Measurements from ENCODE around the gene MT1A. TPM values are rescaled to one million over a fixed set of nuclear protein-coding genes. Genes with fewer than 3 reads are reported as not detected.

MT1A gene
- total RNA-seq, 6 experiments from 2014 or later: 0.50 to 1.5 TPM; not detected in 4

DNA sequence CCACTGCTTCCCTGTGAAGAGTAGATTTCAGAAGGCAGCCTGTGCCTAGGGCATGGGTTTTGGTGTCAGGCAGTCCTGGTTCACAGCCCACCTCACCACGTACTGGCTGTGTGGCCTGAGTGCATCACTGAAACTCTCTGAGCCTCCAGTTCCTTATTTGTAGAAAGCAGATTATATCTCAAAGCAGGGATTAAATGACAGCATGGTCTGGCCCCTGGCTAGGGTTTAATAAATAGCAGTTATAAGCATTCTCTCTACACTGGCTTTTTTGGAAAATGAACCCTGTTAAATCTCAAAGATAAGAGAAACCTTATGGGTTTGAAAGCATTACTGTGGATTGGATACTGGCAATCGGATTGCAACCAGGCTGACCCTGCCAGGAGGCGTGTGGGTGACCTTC, 8.9 kb upstream of the MT1A start:
- Mint-ChIP-seq H3K36me3 (ENCODE audit: low read depth) (peaks cover 18% of the 10 kb centered on the region; the same call in 1 of the 2 replicates), H3K4me1 (ENCODE audit: low read depth) (peaks cover 38% of the 10 kb centered on the region), H3K9me3 (no peaks in the 10 kb centered on the region), H3K4me3 (no peak overlapping the region), H3K27ac (no peak overlapping the region), H3K27me3 (ENCODE audit: insufficient read depth) (peaks cover 14% of the 10 kb centered on the region)
- TF ChIP-seq CTCF (IDR thresholded peaks at IDR 0.05): no peak
- DNase-seq: no peak

- Mint-ChIP-seq H3K36me3 (ENCODE audit: low read depth) (peaks cover 18% of the 10 kb centered on the region; the same call in 1 of the 2 replicates), H3K27ac (no peak overlapping the region), H3K27me3 (ENCODE audit: insufficient read depth) (peaks cover 20% of the 10 kb centered on the region), H3K4me3 (no peak overlapping the region), H3K4me1 (ENCODE audit: low read depth) (peaks cover 39% of the 10 kb centered on the region), H3K9me3 (no peaks in the 10 kb centered on the region)
- DNase-seq: no peak
- no peak for TF ChIP-seq CTCF (IDR thresholded peaks at IDR 0.05)
Measured at GRCh38 chr16:56630134-56630533, 8.3 kb upstream of the MT1A start.

- no peak for DNase-seq
- TF ChIP-seq CTCF (IDR thresholded peaks at IDR 0.05): no peak
- no peak overlapping the region for H3K4me3 Mint-ChIP-seq
- no peak overlapping the region for H3K27ac Mint-ChIP-seq
- peaks cover 23% of the 10 kb centered on the region for H3K27me3 Mint-ChIP-seq (ENCODE audit: insufficient read depth)
- no peaks in the 10 kb centered on the region for H3K9me3 Mint-ChIP-seq
- peaks cover 32% of the 10 kb centered on the region for H3K4me1 Mint-ChIP-seq (ENCODE audit: low read depth)
- H3K36me3 Mint-ChIP-seq (ENCODE audit: low read depth): peaks cover 12% of the 10 kb centered on the region; the same call in 1 of the 2 replicates
Measured at GRCh38 chr16:56631197-56631596, 7.3 kb upstream of the MT1A start.

DNA sequence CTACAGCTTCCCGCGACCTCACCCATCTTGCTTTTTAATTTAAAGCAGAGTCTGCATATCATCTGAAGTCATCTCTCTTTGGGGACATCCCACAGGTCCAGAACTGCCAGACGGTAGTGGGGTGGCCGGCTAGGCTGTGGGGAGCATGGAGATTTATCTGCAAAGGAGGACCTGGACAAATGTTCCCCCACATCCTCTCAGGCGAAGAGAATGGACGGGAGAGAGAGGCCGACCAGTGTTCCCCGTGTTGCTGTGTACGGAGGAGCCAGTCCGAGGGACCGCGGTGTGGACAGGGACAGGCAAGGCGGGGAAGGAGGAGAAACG, 6.7 kb upstream of the MT1A start:
- Mint-ChIP-seq H3K27me3 (ENCODE audit: insufficient read depth) (peaks cover 28% of the 10 kb centered on the region), H3K4me3 (peak overlapping the region; percentile 84), H3K36me3 (ENCODE audit: low read depth) (peaks cover 6% of the 10 kb centered on the region; the same call in 1 of the 2 replicates), H3K4me1 (ENCODE audit: low read depth) (peaks cover 29% of the 10 kb centered on the region), H3K27ac (no peak overlapping the region), H3K9me3 (no peaks in the 10 kb centered on the region)
- TF ChIP-seq CTCF (IDR thresholded peaks at IDR 0.05): no peak
- DNase-seq: no peak

DNA sequence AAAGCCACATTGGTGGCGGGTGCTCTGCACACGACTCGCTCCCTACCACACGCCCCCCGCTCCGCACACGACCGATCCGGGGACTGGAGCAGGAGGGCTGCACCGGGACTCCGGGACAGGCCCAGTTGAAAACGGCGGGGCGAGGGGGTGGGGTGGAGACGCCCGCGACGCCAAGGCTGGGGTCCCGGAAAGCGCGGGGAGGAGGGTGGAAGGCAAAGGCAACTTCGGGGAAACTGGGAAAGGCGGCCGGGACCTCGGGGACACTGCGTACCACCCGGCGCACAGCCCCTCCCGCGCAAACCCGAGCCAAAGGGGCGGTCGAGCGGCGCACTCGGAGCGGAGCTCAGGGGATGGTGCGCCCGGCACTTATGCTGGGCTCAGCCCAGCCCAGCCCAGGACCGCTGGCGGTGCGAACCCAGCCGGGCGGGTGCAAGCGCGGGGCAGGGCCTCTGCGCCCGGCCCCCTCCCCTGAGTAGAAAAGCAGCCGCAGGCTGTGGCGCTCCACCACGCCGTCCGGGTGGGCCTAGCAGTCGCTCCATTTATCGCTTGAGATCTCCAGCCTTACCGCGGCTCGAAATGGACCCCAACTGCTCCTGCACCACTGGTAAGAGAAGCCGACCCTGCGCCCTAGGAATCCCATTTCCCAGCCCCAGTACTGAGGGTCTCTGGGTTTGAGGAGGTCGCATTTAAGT, 6.2 kb upstream of the MT1A start, which contains the start of gene MT1M:
MT1M (plus strand) TSS at position 504 of the 692 bp plus-strand sequence; CDS start at position 577, 73 bp downstream.
- Mint-ChIP-seq H3K4me1 (ENCODE audit: low read depth) (peaks cover 24% of the 10 kb centered on the region), H3K27me3 (ENCODE audit: insufficient read depth) (peaks cover 33% of the 10 kb centered on the region), H3K4me3 (peak within 1 kb of the TSS; percentile 84), H3K27ac (no peak within 1 kb of the TSS), H3K9me3 (no peaks in the 10 kb centered on the region), H3K36me3 (ENCODE audit: low read depth) (peaks cover under 1% of the 10 kb centered on the region; the same call in 1 of the 2 replicates)
- no peak for TF ChIP-seq CTCF (IDR thresholded peaks at IDR 0.05)
- DNase-seq: no peak

Measured in HFFc6 (cell line).